Astrocyte (in vitro differentiated cells and primary cell): ENCODE measurements around the gene ZNF786. TPM values are rescaled to one million over a fixed set of nuclear protein-coding genes. Genes with fewer than 3 reads are reported as not detected.

ENCODE experiments used
- DNase-seq: peaks from one replicate; pipeline ENCODE4 v3.0.0-alpha.2; 2010; ENCODE audit warnings: low read depth
- FAIRE-seq: peaks from 2 replicates; lab custom pipeline; 2011; peaks lifted over from hg19 to GRCh38; lab: Jason Lieb, UNC
- H2AFZ ChIP-seq: 2 replicates; pipeline ENCODE4 v1.6.0; 2012; ENCODE audit warnings: low read depth, low read length, inconsistent platforms
- H3K27ac ChIP-seq: 2 replicates; pipeline ENCODE4 v1.5.1; 2011; ENCODE audit warnings: low read depth, low read length, inconsistent platforms
- H3K27me3 ChIP-seq: 2 replicates; pipeline ENCODE4 v1.6.0; 2011; ENCODE audit warnings: low read length, inconsistent platforms; ENCODE audit not compliant: insufficient read depth
- H3K36me3 ChIP-seq: 2 replicates; pipeline ENCODE4 v1.5.1; 2011; ENCODE audit warnings: low read length, inconsistent platforms; ENCODE audit not compliant: insufficient read depth
- H3K4me1 ChIP-seq: 2 replicates; pipeline ENCODE4 v1.5.1; 2011; ENCODE audit warnings: low read length, inconsistent platforms; ENCODE audit not compliant: insufficient read depth
- H3K4me2 ChIP-seq: 2 replicates; pipeline ENCODE4 v1.6.0; 2012; ENCODE audit warnings: low read length, inconsistent platforms
- H3K4me3 ChIP-seq: 2 replicates; pipeline ENCODE4 v1.5.1; 2011; ENCODE audit warnings: low read depth, mild to moderate bottlenecking, low read length, inconsistent platforms; ENCODE audit not compliant: insufficient read depth
- H3K79me2 ChIP-seq: 2 replicates; pipeline ENCODE4 v1.6.0; 2012; ENCODE audit warnings: mild to moderate bottlenecking, low read length, inconsistent platforms; ENCODE audit not compliant: insufficient read depth
- H3K9ac ChIP-seq: 2 replicates; pipeline ENCODE4 v1.6.0; 2012; ENCODE audit warnings: mild to moderate bottlenecking, low read length, inconsistent platforms
- H3K9me3 ChIP-seq: 2 replicates; pipeline ENCODE4 v1.5.1; 2012; ENCODE audit warnings: low read depth, mild to moderate bottlenecking, low read length, inconsistent platforms; ENCODE audit not compliant: insufficient read depth
- H4K20me1 ChIP-seq: 2 replicates; pipeline ENCODE4 v1.6.0; 2012; ENCODE audit warnings: low read length, inconsistent platforms; ENCODE audit not compliant: insufficient read depth
- H3K27ac Mint-ChIP-seq: one replicate; pipeline ENCODE4 v1.8.0; 2021; ENCODE audit warnings: mild to moderate bottlenecking, mixed read lengths; ENCODE audit not compliant: unreplicated experiment
- H3K27me3 Mint-ChIP-seq: one replicate; pipeline ENCODE4 v1.8.0; 2021; ENCODE audit warnings: low read depth, mixed read lengths; ENCODE audit not compliant: unreplicated experiment
- H3K36me3 Mint-ChIP-seq: one replicate; pipeline ENCODE4 v1.8.0; 2021; ENCODE audit warnings: low read depth, mixed read lengths; ENCODE audit not compliant: unreplicated experiment
- H3K4me1 Mint-ChIP-seq: one replicate; pipeline ENCODE4 v1.8.0; 2021; ENCODE audit warnings: low read depth, mixed read lengths; ENCODE audit not compliant: unreplicated experiment
- H3K4me3 Mint-ChIP-seq: one replicate; pipeline ENCODE4 v1.8.0; 2021; ENCODE audit warnings: mild to moderate bottlenecking, moderate library complexity, mixed read lengths; ENCODE audit not compliant: unreplicated experiment
- H3K9me3 Mint-ChIP-seq: one replicate; pipeline ENCODE4 v1.8.0; 2021; ENCODE audit warnings: mild to moderate bottlenecking, mixed read lengths; ENCODE audit not compliant: unreplicated experiment
- CTCF ChIP-seq: IDR thresholded peaks from 2 replicates; pipeline ENCODE4 v1.5.1; 2011; ENCODE audit warnings: low read depth, mild to moderate bottlenecking, inconsistent platforms, low read length, moderate library complexity; ENCODE audit not compliant: insufficient read depth
- EZH2 ChIP-seq: IDR thresholded peaks from 2 replicates; pipeline ENCODE4 v1.6.1; 2012; ENCODE audit warnings: mild to moderate bottlenecking, low read length, inconsistent platforms; ENCODE audit not compliant: insufficient read depth
- total RNA-seq: library from RNA; stranded (reverse); gene quantifications from 2 replicates; pipeline ENCODE4 v1.2.1, GENCODE V29; 2021

Gene ZNF786
- total RNA-seq, 1 donor from 2014 or later = 9.9 TPM

- H3K4me1 Mint-ChIP-seq = no peaks in the 10 kb centered on the region
- no peak overlapping the region for H3K4me3 Mint-ChIP-seq
- Histone ChIP-seq H3K27me3 (no peaks in the 10 kb centered on the region), H3K9ac (no peak overlapping the region), H3K4me2 (no peak overlapping the region), H3K9me3 (peaks cover 6% of the 10 kb centered on the region), H4K20me1 (no peaks in the 10 kb centered on the region), H2AFZ (no peak overlapping the region), H3K36me3 (no peaks in the 10 kb centered on the region), H3K79me2 (peaks cover 4% of the 10 kb centered on the region), H3K27ac (no peak overlapping the region), H3K4me1 (peaks cover under 1% of the 10 kb centered on the region), H3K4me3 (no peak overlapping the region)
- no peak for DNase-seq
- H3K9me3 Mint-ChIP-seq = peaks cover 9% of the 10 kb centered on the region
- H3K27me3 Mint-ChIP-seq = no peaks in the 10 kb centered on the region
- no peak for FAIRE-seq
- TF ChIP-seq CTCF (no peak), EZH2 (no peak)
- H3K36me3 Mint-ChIP-seq = peaks cover 16% of the 10 kb centered on the region
- H3K27ac Mint-ChIP-seq = no peak overlapping the region
Observed at GRCh38 chr7:149133028-149133710, 42.7 kb upstream of the ZNF786 start.

GRCh38 chr7:149130572-149131198 is 40.2 kb upstream of the ZNF786 start:
- FAIRE-seq = no peak
- H3K27ac Mint-ChIP-seq = no peak overlapping the region
- H3K79me2 ChIP-seq = peaks cover 22% of the 10 kb centered on the region
- peaks cover 14% of the 10 kb centered on the region for H3K36me3 Mint-ChIP-seq
- H4K20me1 ChIP-seq = no peaks in the 10 kb centered on the region
- peaks cover 9% of the 10 kb centered on the region for H3K9me3 Mint-ChIP-seq
- H3K9me3 ChIP-seq = peaks cover 6% of the 10 kb centered on the region
- no peak for DNase-seq
- no peak overlapping the region for H3K9ac ChIP-seq
- H3K4me2 ChIP-seq = no peak overlapping the region
- TF ChIP-seq CTCF (no peak), EZH2 (no peak)
- H3K4me1 ChIP-seq = peaks cover 6% of the 10 kb centered on the region
- H3K27me3 ChIP-seq = no peaks in the 10 kb centered on the region
- no peaks in the 10 kb centered on the region for H3K27me3 Mint-ChIP-seq
- no peaks in the 10 kb centered on the region for H3K36me3 ChIP-seq
- peaks cover 4% of the 10 kb centered on the region for H3K4me1 Mint-ChIP-seq
- no peak overlapping the region for H3K4me3 ChIP-seq
- no peak overlapping the region for H3K4me3 Mint-ChIP-seq
- H3K27ac ChIP-seq = no peak overlapping the region
- no peak overlapping the region for H2AFZ ChIP-seq
